ENCODE data around the gene RBM33. TPM values are rescaled to one million over a fixed set of nuclear protein-coding genes. Genes with fewer than 3 reads are reported as not detected.

The RBM33 gene
- total and polyA plus RNA-seq, 7 donors = 11.6 to 49.3 (median 40.4) TPM

- ATAC-seq (no peak), DNase-seq (no peak)
- Histone ChIP-seq H3K27ac (no peak overlapping the region), H3K9me3 (no peaks in the 10 kb centered on the region), H3K36me3 (ENCODE audit: insufficient read depth in 1 of 2, low read depth in 1 of 2) (peaks cover 0 to 35% of the 10 kb centered on the region in 2 donors), H3K4me1 (peaks cover 8% of the 10 kb centered on the region), H3K27me3 (ENCODE audit: insufficient read depth in 3 of 3, low read length in 2 of 3) (no peaks in the 10 kb centered on the region), H3K4me3 (no peak overlapping the region)
- TF ChIP-seq, protein P1, sequence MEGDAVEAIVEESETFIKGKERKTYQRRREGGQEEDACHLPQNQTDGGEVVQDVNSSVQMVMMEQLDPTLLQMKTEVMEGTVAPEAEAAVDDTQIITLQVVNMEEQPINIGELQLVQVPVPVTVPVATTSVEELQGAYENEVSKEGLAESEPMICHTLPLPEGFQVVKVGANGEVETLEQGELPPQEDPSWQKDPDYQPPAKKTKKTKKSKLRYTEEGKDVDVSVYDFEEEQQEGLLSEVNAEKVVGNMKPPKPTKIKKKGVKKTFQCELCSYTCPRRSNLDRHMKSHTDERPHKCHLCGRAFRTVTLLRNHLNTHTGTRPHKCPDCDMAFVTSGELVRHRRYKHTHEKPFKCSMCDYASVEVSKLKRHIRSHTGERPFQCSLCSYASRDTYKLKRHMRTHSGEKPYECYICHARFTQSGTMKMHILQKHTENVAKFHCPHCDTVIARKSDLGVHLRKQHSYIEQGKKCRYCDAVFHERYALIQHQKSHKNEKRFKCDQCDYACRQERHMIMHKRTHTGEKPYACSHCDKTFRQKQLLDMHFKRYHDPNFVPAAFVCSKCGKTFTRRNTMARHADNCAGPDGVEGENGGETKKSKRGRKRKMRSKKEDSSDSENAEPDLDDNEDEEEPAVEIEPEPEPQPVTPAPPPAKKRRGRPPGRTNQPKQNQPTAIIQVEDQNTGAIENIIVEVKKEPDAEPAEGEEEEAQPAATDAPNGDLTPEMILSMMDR (IDR thresholded peaks at IDR 0.05) = no peak
- intact Hi-C loops (cut with DNase I) = loop anchor here in 1 of 2 donors (10.0 kb wide), 1 partner anchor 91 kb away; the partner anchor contains the start of gene RBM33
- 91 to 96% (median 93%) methylated on average over 3 of the region's 3 CpGs for WGBS, 3 donors
These were observed 91.1 kb downstream of the RBM33 start for GRCh38 chr7:155735442-155736115.

- H3K27me3 ChIP-seq (ENCODE audit: insufficient read depth in 3 of 3, low read length in 2 of 3) = no peaks in the 10 kb centered on the region
- intact Hi-C loops (cut with DNase I) = loop anchor here in 1 of 2 donors (10.0 kb wide), 1 partner anchor 93 kb away; the partner anchor contains the start of gene RBM33
- DNase-seq (no peak), ATAC-seq (no peak)
- no peaks in the 10 kb centered on the region for H3K9me3 ChIP-seq
- 78 to 88% (median 79%) methylated on average over 4 of the region's 4 CpGs for WGBS, 3 donors
- H3K27ac ChIP-seq = no peak overlapping the region
- no peak overlapping the region for H3K4me3 ChIP-seq
- H3K4me1 ChIP-seq = peaks cover 6% of the 10 kb centered on the region
- TF ChIP-seq, protein P1 (IDR thresholded peaks at IDR 0.05) = no peak
- peaks cover 0 to 52% of the 10 kb centered on the region in 2 donors for H3K36me3 ChIP-seq (ENCODE audit: insufficient read depth in 1 of 2, low read depth in 1 of 2)
These were observed 93.1 kb downstream of the RBM33 start for GRCh38 chr7:155737590-155737989.

GRCh38 chr7:155738104-155738503 lies 93.6 kb downstream of the RBM33 start:
- intact Hi-C loops (cut with DNase I) = loop anchor here (1.0 to 10.0 kb wide), 2 partner anchors 93 to 139 kb away; partner anchors contain the start of gene RBM33 (in 1 of the 2)
- Histone ChIP-seq H3K27ac (no peak overlapping the region), H3K9me3 (no peaks in the 10 kb centered on the region), H3K4me3 (no peak overlapping the region), H3K4me1 (peaks cover 6% of the 10 kb centered on the region), H3K36me3 (ENCODE audit: insufficient read depth in 1 of 2, low read depth in 1 of 2) (peaks cover 2 to 57% of the 10 kb centered on the region in 2 donors), H3K27me3 (ENCODE audit: insufficient read depth in 3 of 3, low read length in 2 of 3) (no peaks in the 10 kb centered on the region)
- TF ChIP-seq, protein P1 (IDR thresholded peaks at IDR 0.05) = no peak
- ATAC-seq = no peak
- WGBS, 3 donors = 67 to 82% (median 72%) methylated on average over 10 of the region's 10 CpGs
- no peak for DNase-seq

DNA sequence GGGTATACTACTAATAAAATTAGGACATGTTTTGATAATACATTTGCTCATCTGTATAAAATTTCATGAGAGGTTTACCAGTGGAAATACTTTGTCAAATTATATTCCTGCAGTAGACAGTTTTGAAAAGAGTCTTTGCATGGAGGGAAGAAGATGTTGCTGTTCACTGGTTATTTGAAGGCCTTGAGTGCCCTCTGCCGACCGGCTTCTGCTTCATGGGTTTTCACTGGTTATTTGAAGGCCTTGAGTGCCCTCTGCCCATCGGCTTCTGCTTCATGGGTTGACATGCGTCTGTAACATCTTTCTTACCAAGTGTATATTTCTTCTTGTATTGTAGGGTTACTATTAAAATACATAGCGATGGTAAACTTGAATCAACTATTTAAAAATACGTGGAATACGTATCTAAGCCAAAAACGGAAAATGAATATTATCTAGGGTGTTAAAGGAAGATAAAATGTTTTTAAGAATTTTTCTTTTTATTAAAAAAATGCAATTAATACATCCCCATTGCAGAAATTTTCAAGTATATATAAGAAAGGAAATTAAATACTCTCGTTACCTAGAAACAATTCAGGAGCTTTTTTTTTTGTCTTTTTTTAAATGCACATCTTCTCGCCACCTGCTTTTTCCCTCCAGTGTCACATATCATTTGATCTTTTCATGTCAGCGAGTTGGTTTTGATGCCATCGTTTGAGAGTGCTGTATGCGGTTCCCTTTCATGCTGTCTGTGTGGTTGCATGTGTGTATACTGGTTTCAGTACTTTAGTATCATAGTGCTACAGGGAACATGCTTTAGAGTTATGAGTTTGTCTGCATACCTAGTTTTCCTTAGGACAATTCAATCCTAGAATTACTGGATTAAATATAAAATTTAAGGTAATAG lies 94.4 kb downstream of the RBM33 start:
- peaks cover 2 to 64% of the 10 kb centered on the region in 2 donors for H3K36me3 ChIP-seq (ENCODE audit: insufficient read depth in 1 of 2, low read depth in 1 of 2)
- no peak overlapping the region for H3K4me3 ChIP-seq
- H3K4me1 ChIP-seq = peaks cover 4% of the 10 kb centered on the region
- intact Hi-C loops (cut with DNase I) = loop anchor here (1.0 to 10.0 kb wide), 2 partner anchors 94 to 140 kb away; partner anchors contain the start of gene RBM33 (in 1 of the 2)
- H3K27me3 ChIP-seq (ENCODE audit: insufficient read depth in 3 of 3, low read length in 2 of 3) = no peaks in the 10 kb centered on the region
- H3K9me3 ChIP-seq = no peaks in the 10 kb centered on the region
- ATAC-seq = peak; percentile 75 to 93 (median 83)
- TF ChIP-seq, protein P1 (IDR thresholded peaks at IDR 0.05) = peak; percentile 71
- DNase-seq = peak; percentile 73 to 85
- no peak overlapping the region for H3K27ac ChIP-seq
- 65 to 74% (median 67%) methylated on average over 13 of the region's 13 CpGs for WGBS, 3 donors
